NCI-H128 (cell line): ENCODE results near the gene CALML5.
"Not testable (repeated sequence)": the region's sequence is repeated elsewhere in the genome, so short reads cannot be mapped to it uniquely, and the experiment has no call there.

Experiments
- DNase-seq: peaks from one replicate; lab custom pipeline; 2025; ENCODE audit not compliant: unreplicated experiment; lab: John Stamatoyannopoulos, UW

Gene CALML5

DNA sequence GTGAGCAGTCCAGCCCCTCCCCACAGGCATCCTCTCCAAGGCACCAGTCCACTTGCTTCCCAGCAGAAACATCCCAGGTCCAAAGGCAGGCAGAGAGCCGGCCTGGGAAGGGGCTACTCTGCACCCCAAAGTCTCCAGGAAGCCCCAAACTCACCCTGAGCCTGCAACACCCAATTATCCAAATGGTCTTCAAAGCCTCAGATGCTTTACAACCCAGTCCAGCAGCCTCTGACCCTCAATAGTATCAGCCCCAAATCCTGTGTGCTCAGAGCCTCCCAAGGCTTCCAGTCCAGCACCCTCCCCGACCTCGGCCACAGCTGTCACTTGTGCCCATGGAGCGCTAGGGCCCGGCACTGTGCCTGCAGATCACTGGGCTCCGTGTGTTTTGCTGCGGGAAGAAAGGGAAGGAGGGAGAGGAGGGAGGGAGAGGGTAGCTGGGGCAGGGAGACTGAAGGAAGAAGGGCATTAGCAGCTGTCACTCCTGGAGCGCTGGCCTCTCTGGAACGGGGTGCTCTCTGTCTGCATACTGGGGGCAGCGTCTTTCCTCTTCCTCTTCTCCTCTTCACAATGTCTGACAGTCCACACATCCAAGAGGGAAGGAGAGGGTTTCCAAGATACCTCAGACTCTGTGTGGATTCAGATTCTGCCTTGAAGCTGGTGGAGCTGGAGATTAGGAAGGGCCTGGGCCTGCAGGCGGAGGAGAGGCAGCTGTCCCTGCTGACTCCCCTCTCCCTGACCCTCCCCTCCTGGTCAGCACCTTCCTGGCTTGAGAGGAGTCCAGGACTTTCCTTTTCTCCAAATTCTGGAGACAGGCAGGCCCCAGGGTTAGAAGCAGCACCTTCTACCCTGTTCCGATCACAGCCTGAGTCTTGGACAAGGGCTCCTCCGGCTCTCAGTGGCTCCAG, 13.2 kb downstream of the CALML5 start:
- DNase-seq = no peak

DNA sequence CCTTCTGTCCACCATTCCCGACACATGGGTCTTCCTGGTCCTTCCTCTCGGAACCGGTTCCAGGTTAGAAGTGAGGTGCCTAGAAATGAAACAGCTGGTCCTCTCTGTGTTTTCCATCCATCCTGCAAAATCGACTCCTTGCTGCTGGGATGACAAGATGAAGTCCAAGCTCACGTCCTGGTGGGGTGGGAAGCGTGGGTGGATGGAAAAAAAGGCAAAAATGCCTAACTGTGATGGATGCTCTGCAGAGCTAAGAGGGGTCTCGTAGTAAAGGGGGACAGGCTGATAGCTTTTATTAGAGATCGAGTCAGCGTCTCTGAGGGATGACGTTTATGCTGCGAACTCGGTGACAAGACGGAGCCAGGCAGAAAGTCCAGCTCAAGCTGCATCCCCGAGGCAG, 14.1 kb downstream of the CALML5 start:
- DNase-seq = no peak

GRCh38 chr10:5484205-5484604, 15.2 kb downstream of the CALML5 start:
- no peak for DNase-seq

DNA sequence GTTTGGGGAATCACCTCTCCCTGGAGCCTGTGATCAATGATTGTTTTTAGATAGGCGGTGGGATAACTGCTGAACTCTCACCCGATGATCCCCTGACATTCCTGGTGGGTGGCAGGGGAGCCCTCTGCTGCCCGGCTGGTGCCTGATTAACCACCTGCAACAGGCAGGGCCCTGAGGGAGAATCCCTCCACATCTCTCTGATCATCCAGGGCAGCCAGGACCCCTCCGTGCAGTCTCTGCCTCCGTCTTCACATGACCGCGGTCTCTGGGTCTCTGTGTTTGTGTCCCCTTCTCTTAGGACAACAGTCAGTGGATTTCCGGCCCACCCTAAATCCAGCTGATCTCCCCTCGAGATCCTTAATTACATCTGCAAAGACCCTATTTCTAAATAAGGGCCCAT, 17.4 kb downstream of the CALML5 start:
- DNase-seq = no peak

GRCh38 chr10:5481121-5481520, 18.2 kb downstream of the CALML5 start:
- no peak for DNase-seq

DNA sequence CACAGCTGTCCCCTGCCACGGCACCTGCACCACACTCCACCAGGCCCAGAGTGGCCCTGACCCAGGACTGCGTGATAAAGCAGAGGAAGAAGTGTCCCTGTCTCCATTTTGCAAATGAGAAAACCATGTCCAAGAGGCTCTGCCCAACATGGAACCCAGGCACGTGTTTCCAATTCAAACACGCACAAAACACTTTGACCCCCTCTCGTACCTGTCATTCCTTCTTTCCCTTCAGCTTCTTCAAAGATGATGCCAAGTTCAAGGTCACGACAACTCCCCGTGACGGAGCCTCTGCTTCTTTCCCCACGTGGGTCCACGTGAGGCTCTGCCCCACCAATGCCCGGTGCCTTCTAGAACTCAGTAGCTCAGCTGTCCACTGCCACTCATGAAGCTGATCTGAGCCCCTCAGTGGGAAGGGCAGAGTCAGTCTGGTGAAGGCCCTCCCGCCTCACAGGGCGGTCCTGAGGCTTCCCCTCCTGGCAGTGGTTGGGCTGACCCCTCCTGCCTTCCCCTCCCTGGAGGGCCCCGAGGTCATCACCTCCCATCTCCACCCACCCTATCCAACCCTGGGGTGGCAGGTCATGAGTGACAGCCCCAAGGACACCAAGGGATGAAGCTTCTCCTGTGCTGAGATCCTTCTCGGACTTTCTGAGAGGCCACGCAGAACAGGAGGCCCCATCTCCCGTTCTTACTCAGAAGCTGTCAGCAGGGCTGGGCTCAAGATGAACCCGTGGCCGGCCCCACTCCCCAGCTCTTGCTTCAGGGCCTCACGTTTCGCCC, 19.0 kb downstream of the CALML5 start:
- no peak for DNase-seq

GRCh38 chr10:5479481-5480161, 19.7 kb downstream of the CALML5 start:
- DNase-seq = no peak

GRCh38 chr10:5478694-5479305, 20.6 kb downstream of the CALML5 start:
- DNase-seq = no peak

- DNase-seq = no peak
Observed at GRCh38 chr10:5477948-5478693, 21.2 kb downstream of the CALML5 start.

GRCh38 chr10:5476918-5477525, 22.3 kb downstream of the CALML5 start:
- no peak for DNase-seq

DNA sequence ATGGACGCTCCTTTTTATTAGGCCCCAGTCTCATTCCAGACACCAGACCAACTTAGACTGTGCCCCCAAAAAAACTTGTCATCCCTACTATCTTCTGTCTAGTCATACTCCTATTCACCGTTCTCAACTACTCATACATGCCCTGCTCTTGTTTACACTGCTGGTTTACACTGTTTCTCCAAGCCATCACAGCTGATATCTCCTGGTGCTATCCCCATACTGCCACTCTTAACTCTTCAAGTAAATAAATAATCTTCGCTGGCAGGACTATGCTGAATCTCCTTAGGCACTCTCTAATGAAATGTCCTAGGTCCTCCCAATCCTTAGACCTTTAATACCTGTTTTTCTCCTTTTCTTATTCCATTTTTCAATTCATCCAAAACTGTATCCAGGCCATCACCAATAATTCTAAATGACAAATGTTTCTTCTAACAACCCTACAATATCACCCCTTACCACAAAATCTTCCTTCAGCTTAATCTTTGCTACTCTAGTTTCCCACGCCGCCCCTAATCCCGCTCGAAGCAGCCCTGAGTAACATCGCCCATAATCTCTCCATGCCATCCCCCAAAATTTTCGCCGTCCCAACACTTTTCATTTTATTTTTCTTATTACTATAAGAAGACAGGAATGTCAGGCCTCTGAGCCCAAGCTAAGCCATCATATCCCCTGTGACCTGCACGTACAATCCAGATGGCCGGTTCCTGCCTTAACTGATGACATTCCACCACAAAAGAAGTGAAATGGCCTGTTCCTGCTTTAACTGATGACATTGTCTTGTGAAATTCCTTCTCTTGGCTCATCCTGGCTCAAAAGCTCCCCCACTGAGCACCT, 23.2 kb downstream of the CALML5 start:
- DNase-seq = not testable (repeated sequence)

DNA sequence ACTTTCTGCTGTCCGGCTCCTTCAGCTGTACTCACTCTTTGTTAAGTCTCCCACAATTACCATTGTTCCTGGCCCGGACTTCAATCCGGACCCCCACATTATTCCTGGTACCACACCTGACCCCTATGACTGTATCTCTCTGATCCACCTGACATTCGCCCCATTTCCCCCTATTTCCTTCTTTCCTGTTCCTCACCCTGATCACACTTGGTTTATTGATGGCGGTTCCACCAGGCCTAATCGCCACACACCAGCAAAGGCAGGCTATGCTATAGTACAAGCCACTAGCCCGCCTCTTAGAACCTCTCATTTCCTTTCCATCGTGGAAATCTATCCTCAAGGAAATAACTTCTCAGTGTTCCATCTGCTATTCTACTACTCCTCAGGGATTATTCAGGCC, 24.3 kb downstream of the CALML5 start:
- DNase-seq = not testable (repeated sequence)

DNA sequence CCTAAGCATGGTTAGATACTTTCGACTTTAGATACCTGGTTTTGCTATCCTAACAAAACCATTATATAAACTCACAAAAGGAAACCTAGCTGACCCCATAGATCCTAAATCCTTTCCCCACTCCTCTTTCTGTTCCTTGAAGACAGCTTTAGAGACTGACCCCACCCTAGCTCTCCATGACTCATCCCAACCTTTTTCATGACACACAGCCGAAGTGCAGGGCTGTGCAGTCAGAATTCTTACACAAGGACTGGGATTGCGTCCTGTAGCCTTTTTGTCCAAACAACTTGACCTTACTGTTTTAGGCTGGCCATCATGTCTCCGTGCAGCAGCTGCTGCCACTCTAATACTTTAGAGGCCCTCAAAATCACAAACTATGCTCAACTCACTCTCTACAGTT, 24.7 kb downstream of the CALML5 start:
- not testable (repeated sequence) for DNase-seq

DNA sequence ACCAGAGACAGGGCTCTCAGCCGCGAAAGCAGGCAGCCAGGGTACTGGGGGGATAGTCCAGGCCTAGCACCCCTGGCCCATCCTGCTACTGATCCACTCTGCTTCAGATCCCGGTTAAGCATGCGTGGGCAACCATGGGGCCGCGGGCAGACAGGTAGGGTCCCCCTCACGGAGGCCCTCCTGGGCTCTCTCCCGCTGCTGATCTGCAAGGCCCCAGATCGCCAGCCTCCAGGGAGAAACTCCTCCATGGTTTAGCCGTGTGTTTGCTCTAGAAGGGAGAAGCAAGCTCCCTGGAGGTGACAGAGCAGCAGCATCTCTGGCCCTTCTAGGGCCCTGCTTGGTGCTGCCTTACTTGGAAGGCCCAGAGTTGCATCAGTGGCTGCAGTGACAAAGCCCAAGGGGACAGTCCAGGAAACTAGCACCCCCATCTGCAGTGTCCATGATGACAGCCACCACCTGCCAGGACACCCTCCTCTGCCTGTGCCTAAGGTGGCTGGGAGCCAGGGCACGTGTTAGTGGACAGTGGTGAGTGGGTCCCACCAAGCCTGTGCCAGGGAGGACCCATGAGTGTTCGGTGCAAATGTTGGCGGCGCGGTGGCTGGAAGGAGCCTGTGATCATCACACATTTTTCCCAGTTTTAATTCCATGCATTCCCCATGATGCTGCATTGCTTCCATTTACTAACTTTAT, 29.2 kb downstream of the CALML5 start:
- no peak for DNase-seq

DNA sequence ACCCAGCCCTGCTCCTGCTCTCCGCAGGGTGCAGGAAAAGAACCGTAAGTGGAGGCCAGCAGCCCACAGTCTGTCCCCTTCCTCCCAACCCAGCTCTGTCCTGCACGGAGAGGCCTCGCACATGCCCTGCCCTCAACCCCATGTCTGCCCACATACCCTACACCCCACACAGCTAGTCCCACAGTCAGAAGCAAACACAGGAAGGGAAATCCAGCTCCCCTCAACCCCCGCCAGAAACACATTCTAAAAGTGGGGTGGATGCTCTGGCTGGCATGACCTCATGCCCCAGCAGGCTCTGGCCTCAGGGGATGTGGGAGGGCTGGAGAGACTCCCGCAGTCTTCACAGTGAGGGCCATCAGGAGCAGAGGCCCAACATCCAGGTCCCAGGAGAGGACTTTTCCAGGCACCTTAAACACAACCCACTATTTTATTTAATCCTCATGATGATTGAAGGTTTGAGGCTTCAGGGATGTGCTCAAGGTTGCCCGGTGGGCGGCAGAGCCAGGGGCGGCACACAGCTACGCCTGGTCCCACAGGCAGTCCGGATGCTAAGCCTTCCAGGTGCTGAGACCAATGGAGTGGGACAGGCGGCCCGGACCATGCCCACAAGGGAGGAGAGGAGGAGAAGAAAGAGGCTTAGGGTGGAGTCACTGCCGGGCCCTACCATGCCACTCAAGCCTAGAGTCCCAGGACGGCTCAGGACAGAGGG, 29.9 kb downstream of the CALML5 start:
- DNase-seq = no peak

DNA sequence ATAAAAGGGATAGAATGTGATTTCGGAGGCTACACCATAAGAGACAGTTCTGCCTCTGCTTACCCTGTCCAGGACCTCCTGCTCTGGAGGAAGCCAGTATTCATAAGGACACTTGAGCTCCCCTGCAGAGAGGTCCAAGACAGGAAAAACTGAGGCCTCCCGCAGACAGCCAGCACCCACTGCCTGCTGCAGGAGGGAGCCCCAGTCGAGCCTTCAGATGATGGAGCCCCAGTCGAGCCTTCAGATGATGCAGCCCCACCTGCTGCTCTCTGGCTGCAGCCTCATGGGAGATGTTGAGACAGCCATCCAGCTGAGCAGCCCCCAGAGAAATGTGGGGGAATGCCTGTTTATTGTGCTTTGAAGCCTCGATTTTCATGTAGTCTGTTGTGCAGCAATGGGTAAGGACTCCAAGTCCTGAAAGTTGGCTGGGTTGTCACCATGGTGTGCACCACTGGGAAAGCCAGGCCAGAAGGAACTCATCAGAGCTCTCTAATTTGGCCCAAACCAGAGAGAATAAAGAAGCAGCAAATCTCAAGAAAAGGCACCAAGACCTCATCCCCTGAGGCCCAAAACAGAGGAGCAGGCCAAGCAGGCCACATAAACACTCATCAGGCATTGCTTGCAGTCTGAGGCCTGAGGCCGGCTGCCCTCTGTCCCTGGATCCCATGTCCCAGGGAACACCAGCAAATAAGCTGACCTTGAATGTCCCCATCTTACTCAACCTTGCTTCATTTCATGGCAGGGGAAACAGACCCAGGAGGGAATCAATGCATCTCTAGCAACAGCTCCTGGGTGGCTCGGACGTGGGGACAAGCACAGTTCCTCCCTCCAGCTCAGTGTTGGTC, 30.9 kb downstream of the CALML5 start:
- DNase-seq = no peak

GRCh38 chr10:5467634-5468255, 31.6 kb downstream of the CALML5 start:
- DNase-seq = no peak
